A204.1 (cell line): Measurements from ENCODE around the gene BAIAP2.

Source experiments
- FAIRE-seq: peaks from 2 replicates; lab custom pipeline; 2012; peaks lifted over from hg19 to GRCh38; lab: Jason Lieb, UNC

The BAIAP2 gene

DNA sequence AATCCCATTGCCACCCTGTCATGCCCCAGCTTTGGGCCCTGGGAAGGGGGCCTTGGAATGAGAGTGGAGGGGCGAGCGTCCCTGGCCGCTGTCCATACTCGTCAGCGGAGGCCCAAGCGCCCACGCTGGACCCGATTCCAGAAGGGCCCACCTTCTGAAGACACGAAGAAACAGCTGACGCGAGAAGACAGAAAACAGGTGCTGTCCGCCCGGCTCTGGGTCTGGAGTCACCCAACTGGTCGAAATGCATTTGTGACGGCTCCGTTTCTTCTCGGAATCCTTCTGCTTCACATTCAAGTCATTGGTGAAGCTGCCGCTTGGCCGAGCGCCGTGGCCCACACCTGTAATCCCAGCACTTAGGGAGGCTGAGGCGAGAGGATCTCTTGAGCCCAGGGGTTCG, 77.5 kb downstream of the BAIAP2 start:
- no peak for FAIRE-seq

- FAIRE-seq = no peak
Observed at GRCh38 chr17:81113158-81113724, 78.3 kb downstream of the BAIAP2 start.

DNA sequence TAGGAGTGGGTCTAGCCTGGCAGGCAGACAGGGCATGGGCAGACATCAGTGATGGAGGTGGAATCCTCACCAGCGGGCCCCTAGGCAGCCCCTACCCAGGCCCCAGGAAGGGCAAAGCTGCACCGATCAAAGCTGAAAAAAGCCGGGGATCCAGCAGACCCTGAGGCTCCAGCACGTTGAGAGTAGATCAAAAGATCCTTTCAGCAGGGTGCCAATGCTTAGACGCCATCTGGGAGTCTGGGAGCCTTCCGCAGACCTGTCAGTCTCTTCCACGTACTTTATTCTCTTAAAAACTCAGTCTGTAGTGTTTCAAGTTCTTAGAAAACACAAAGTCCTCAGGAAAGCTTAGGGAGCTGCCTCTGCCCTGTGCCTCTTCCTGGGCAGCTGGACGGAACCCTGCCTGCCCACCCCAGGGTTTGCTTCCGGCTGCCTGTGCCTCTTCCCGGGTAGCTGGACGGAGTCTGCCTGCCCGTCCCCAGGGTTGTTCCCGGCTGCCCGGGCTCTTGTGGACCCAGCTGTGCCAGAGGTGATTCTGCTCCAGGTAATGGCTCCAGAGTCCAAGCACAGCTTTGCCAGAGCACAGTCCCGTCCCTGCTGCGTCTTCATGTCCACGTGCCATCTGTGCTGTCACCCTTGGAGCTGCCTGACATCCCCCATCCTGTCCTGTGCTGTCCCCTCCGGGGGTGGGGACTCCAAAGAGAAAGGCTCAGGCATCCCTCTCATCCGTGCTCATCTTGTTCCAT, 79.6 kb downstream of the BAIAP2 start:
- no peak for FAIRE-seq

DNA sequence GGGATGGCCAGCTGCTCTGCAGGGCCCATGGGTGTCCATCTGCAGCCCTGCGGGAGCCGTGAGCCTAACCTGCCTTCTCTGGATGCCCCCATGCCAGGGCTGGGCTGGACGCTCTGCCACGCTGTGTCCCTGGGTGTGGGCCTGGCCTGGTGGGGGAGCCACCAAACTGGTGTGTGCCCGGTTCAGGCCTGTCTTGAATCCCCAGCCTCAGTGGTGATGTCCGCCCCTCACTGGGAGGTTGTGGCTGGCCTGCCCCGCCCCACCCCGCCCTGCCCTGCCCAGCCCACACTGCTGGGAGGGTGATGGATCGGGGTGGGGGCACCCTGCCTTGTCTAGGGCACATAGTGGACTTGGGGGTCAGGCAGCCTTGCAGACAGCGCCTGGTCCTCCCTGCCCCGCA, 80.3 kb downstream of the BAIAP2 start:
- no peak for FAIRE-seq

GRCh38 chr17:81115749-81116464, 81.0 kb downstream of the BAIAP2 start:
- no peak for FAIRE-seq

DNA sequence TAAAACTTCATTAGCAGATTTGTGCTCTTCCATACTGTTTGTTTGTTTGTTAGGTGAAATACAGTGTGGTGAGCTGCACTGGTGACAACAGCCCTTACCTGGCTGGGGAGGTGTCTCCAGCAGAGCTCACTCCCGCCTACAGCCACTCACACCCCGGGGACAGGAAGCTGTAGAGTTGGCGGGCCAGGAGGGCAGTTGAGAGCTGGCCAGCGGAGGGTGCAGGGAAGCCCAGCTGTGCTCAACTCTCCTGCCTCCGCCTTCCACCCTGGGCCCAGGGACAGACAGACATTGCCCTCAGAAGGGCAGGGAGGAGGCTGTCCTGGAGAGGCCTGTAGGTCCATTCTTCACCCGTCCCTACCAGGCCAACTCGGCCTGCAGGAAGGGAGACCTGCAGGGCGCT, 81.8 kb downstream of the BAIAP2 start:
- FAIRE-seq = no peak

DNA sequence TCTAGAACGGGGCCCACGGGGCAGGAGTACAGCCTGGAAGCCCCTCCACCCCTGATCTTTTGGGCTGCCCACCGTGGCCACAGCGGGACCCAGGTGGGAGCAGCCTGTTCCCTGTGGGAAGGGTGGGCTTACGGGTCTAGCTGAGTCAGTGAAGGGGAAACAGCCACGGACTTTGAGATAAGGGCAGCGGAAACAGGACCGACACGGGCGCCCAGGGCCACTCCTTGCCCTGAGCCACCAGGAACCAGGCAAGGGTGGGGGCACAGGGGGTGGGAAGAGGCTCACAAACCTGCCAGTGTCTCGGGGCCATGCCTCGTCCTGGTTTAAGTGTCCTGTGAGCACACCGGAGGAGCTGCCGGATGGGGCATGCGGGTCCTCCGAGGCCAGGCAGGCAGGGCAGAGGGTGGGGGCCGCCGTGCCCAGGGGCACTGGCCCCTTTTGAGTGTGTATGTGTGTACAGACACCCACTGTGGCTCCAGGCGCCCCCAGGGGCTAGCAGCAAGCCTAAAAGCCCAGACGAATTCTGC, 82.8 kb downstream of the BAIAP2 start:
- no peak for FAIRE-seq

DNA sequence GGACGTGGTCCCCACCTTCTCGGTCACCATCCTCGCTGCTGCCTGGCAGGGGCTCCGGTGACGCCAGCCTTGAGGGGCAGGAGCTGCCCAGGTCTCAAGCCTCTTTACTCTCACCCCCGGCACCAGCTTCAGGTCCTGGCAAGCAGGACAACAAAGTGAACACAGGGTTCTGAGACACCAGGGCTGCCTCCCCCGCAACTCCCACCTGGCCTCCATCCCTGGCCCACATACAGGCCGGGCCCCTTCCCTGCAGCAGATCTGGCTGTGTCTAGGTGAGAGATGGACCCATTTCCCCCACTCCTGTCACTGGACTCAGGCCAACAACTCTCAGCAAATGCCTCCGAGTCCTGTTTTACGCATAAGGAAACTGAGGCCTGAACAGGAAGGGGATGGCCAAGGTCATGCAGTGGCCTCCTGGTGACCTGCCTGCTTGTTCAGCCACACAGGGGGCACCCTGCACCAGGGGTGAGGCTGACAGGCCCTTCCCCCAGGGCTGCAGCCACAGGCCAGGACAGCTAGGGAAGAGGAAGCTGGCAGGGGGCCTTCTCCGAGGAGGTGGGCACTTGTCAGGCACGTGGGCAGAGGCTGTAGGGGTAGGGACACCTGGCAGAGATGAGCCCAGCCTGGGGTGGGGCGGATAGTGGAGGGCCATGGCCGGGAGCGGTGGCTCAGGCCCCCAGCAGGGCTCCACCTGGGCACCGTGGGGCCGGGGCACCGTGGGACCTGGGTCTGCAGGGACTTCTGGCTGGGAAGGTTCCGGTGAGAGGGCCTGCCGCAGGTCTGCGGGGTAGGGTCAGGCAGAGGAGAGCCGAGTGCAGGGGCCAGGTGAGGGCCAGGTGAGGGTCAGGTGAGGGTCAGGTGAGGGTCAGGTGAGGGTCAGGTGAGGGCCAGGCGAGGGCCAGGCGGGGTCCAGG, 83.6 kb downstream of the BAIAP2 start:
- FAIRE-seq = no peak

DNA sequence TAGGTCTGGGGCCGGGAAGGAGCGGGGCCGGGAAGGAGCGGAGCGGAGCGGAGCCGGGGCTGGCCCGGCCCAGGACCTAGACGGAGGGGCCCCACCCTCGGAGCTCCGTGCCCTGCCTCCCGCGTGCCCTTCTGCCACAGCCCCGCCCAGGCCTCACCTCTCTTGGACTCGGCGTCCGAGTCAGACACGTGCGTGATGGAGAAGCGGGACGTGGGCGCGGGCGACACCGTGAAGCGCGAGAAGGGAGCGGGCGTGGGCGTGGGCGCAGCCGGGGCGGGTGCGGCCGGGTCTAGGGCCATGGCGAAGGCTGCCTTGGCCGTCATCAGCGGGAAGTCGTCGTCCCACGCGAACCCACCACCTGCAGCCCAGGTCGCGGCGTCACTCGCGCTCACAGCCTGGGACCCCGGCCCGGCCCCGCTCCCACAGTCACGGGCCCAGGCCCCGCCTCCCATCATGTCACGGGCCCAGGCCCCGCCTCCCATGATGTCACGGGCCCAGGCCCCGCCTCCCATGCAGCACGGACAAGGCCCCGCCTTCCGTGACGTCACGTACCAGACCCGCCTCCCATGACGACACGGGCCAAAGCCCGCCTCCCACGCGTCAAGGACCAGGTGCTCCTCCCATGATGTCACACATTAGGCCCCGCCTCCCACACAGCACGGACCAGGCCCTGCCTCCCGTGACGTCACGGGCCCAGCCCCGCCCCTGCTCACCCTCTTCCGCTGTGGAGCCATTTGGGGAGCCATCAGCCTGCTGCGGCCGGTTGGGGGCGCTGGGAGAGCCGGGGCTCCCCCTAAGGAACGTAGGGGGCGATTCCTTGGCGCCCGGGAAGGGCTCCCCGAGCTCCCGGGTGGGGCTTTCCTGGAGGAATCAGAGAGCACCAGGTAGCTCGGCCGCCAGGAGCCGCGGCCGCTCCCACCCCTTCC, 84.5 kb downstream of the BAIAP2 start:
- peak; percentile 84 for FAIRE-seq

GRCh38 chr17:81120149-81120484, 85.2 kb downstream of the BAIAP2 start:
- no peak for FAIRE-seq

- FAIRE-seq = no peak
Observed at GRCh38 chr17:81120695-81121621, 86.0 kb downstream of the BAIAP2 start.

DNA sequence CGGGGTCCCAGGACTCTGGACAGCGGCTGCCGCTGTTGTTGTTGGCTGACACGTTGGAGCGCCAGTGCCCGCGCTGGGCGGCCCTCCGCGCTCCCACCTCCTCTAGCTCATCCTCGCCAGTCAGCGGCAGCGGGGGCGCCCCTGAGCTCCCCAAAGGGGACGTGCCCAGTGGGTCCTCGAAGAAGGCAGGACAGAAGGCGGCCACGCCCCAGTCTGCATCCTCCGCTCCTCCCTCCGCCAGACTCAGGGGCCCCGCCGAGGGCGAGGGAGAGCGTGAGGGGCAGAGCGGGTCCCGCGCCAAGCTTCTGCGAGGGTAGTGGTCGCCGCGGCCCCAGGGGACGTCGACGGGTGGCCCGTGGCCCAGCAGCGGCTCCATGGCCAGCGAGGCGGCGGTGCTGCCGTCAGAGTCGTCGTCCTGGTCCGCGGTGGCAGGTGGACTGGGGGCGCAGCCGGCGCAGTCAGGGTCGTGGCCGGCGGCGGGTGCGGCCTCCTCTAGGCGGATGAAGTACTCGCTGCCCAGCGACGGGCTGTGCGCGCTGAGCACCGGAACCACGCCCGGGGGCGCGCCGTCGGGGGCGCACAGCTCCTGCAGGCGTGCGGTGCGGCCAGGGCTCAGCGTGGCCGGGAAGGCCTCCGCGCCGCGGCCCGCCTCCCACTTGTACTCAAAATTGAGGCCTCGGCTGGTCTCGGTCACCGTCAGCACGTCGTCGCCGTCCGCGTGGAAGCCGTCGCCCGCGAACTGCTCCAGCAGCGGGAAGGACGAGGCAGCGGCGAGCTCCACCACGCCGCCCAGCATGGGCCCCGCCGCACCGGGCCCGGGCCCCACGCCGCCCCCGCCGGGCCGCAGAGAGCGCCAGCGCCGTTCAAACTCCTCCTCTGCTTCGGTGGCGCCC, 87.1 kb downstream of the BAIAP2 start:
- FAIRE-seq = no peak

- FAIRE-seq = no peak
Observed at GRCh38 chr17:81123052-81124048, 88.4 kb downstream of the BAIAP2 start.

DNA sequence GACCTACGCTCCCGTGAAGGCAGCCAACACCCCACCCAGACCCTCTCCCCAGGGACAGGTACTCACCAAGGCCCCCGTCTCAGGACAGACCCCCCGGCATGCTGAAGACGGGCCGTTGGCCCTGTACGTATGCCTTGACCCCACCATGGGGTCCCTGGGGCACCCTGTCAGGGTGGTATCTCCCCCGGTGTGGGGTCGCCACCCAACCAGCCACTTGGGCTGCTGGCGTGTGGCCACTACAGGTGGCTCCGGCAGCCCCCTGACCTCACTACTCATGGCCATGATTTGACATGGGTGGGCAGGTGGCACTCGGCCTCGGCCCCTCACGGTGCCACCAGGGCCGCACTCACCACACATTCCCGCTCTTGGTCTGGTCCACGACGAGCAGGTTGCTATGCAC, 89.4 kb downstream of the BAIAP2 start:
- no peak for FAIRE-seq

- FAIRE-seq = no peak
Observed at GRCh38 chr17:81125573-81126081, 90.7 kb downstream of the BAIAP2 start.

DNA sequence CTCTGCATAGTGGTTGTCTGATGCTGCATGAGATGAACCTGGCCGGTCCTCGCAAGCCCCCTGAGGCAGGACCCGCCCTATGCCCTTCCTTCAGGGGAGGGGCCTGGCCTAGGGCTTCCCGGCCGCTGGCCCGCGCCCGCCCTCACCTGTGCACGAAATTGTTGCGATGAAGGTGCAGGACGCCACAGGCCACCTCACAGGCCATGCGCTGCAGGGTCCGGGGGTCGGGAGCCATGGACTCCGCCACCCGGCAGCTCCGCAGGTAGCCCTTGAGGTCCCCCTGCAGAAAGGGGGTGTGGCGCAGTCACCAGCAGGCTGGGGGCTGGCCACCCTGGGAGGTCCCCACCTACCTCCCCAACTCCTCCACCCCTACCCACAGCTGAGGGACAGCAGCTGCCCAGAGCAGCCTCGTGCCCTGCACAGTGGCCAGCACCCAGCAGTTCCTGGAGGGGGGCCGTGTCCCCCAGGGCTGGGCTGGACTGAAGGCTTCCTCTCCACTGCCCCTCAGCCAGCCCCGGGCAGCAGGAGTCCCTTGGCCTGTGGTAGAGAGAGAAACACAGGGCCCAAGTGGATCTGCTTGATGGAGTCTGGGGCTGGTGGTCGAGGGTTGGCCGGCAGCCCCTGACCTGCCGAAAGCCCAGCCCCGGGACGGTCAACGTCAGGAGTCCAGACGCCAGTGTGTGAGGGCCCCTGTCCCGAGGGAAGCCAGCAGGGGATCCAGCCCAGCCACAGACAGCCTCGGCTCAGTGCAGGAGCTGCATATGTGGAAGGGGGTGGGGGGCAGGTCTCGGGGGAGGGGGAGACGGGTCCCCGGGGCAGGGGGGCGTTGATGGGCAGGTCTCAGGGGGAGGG, 91.6 kb downstream of the BAIAP2 start:
- no peak for FAIRE-seq

DNA sequence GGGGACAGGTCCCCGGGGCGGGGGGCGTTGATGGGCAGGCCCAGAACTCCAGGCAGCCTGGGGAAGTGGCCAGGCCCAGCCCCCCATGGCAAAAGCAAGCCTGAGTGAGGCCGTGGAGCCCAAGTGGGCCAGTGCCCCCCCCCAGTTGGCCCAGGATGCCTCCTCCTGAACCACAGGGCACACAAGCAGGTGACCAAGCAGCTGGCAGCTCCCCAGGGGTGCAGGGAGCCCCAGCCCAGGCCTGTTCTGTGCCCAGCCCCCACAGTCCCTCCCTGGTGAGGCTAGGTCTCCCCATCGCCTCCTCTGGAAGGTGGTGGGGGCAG, 92.1 kb downstream of the BAIAP2 start:
- FAIRE-seq = no peak
